LNCAP (cell line): ENCODE measurements around the gene CCDC146.

Source experiments
- CTCF ChIP-seq: fragments of 450-650 bp; IDR thresholded peaks from 2 replicates; pipeline ENCODE4 v1.5.1; 2017; ENCODE audit warnings: mild to moderate bottlenecking

Gene CCDC146

DNA sequence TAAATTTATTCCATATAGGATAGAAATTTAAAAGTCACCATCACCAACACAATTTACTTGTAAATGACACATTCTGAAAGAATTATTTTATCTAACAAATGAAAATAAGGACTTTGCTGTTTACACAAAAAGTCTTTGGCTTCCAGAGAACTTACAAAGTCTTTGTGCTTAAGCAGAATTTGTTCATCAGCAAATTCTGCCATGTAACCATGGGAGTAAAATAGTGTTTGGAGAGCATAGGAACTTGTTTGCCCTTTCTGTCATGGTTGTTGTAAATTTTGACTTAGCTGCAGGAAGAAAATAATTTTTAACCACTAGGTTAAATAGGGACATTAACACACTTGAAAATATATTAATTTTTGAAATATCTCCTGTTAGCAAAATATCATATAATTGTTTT is 62.0 kb downstream of the CCDC146 start:
- TF ChIP-seq CTCF = no peak

- TF ChIP-seq CTCF = no peak
Measured at GRCh38 chr7:77184990-77185389, 62.6 kb downstream of the CCDC146 start.

DNA sequence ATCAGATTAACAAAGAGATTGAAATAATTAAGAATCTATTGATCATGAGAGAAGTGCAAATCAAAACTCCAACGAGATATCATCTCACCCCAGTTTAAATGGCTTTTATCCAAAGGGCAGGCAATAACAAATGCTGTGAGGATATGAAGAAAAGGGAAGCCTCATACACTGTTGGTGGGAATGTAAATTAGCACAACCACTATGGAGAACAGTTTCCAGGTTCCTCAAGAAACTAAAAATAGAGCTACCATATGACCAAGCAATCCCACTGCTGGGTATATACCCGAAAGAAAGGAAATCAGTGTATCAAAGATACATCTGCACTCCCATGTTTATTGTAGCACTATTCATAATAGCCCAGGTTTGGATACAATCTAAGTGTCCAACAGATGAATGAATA is 63.5 kb downstream of the CCDC146 start:
- no peak for TF ChIP-seq CTCF

DNA sequence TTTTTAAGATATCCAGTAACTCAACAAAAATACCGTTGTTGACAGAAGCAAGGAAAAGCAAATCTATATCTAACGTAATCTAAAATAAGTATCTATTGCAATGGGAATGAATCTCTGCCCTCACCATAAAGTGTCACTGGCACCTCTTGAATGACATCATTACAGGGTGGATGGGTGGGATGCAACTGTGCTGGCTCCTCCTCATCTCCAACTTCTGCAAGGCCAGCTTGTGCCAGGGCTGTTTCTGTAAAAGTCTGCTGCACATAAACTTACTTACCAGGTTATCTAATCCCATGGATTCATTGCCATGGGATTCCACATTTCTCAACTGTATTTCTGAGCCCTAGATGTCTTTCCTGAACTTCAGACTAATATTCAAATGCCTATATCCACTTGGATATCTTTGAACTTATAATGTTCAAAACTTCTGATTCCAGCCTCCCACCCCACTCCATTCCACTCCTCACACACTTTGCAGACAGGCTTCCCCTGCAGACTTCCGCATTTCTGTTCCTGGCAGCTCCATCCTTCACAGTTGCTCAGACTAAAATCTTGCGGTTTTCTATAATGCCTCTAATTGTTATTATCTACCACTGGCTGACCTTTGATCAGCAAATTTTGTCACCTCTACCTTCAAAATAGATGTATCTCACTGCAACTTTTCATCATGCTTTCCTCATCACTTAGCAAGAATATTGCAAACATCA is 66.5 kb downstream of the CCDC146 start:
- no peak for TF ChIP-seq CTCF

- TF ChIP-seq CTCF = no peak
Measured at GRCh38 chr7:77197141-77197540, 74.7 kb downstream of the CCDC146 start.

DNA sequence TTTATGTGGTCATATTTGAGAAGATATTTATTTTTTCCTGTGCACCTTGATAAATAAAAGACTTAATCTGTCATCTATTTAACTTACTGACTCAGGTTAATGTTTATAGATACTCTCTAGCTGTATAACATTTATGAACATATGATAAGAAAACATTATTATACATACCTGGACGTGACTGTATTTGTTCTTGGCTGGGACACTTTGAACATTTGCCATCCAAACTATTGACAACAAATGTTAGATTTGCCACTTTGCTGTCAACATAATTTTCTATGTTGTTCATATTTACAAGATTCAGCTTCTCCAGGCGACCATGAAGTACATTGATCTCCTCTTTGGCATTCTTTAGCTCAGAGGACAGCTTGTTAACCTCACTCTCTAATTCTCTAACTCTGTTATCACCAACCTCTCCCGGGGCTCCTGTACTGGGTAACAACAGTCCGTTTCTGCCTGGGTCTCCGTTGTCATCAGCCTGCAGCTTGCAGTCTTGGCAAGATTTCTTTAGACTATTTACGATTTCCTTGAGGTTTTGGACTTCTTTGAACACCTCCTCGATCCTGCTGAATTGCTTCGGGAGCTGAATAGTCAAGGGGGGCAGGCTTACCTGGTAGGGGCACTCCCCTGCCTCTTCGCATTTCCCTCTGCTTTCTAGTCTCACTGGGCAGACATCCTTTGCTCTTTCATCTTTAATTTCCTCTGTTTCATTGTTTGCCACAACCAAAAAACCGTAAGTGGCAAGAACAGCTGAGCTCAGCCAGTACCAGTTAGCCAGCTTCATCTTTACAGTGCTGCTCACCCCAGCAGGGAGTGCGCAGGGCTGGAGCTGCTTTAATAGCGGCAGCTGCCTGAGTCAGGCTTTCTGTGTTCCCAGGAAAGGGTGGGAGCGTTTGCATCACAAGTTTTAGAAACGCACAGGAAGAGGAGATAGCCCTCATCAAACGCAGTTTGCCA is 76.9 kb downstream of the CCDC146 start, which contains the start of gene FGL2:
TSS of gene FGL2 (minus strand) at position 807 of the 954 bp plus-strand sequence. CDS start at position 781, 26 bp downstream.
- TF ChIP-seq CTCF = no peak

DNA sequence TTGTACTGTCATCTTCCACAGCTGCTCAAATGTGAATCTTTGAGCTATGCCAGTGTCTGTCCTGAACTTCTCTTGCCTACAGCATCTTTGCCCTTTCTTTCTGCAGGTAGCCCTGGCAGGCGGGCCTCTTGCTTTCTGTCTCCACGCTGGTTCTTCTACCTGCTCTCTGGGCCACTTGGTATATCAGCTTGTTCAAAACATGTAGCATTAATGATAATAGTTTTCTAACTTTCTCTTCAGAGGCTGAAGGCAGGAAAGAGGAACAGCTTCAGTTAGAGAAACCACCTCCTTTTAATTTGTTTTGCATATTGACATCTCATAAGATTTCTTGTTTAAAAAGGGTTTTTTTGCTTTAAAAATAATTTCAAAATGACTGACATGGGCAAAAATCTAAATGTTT is 78.1 kb downstream of the CCDC146 start:
- TF ChIP-seq CTCF = no peak
